Measurements from ENCODE around the gene KIF5A.

KIF5A gene

GRCh38 chr12:57520053-57520818 is 29.6 kb upstream of the KIF5A start, which contains the start of gene DDIT3:
TSS of gene DDIT3 (minus strand) at chr12:57520514. CDS start at chr12:57517406, 3,108 bp downstream.
- DNase-seq = peak; percentile 91

DNA sequence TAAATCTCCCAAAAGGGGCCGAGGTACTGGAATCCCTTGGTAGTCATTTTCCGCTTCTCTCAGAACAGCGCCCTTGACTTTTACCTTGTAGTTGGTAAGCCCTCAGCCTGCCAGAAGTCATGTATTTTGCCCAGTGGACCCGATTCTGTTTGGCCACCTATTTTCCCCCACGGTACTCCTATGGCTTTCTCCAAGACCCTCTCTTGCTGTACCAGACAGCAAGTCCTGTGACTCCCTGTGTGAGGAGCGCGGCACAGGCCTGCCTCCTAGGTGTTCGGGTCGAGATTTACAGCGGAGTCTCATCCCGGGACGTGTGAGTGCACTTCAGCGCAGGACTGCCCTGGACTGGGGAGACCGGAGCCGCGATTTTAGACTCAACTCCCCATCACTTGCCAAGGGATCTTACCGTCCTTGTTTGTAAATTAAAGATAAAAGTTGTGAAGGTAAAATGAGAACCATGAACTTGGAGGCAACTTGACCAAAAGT is 28.3 kb upstream of the KIF5A start:
- peak; percentile 50 for DNase-seq

- DNase-seq = peak; percentile 84
Measured at GRCh38 chr12:57522011-57522886, 27.6 kb upstream of the KIF5A start, which contains the start of gene MBD6. TSS of gene MBD6 (plus strand) at chr12:57522824. CDS start at chr12:57524304, 1,480 bp downstream.

GRCh38 chr12:57522887-57523705 is 26.7 kb upstream of the KIF5A start:
- DNase-seq = no peak

GRCh38 chr12:57523706-57524614 is 25.9 kb upstream of the KIF5A start:
- no peak for DNase-seq

DNA sequence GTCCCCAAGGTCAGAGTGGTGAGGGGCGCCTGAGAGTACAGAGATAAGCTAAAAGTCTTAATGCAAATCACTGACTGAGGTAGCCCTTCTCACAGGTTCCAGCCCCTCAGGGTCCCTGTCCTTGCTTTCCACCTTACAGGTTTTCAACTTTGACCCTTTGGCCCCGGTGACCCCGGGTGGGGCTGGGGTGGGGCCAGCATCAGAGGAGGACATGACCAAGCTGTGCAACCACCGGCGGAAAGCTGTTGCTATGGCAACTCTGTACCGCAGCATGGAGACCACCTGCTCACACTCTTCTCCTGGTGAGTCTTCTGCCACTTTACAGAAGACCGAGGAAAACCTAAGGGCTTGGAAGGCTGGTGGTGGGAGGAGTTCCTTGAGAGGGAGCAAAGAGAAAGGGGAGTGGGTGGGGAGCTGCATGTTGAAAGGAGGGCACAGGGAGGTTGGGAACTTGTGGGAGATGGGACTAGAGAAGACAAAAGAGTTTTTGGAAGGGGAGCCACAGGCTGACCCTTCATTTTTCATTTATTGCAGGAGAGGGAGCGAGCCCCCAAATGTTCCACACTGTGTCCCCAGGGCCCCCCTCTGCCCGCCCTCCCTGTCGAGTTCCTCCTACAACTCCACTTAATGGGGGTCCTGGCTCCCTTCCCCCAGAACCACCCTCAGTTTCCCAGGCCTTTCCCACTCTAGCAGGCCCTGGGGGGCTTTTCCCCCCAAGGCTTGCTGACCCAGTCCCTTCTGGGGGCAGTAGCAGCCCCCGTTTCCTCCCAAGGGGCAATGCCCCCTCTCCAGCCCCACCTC is 24.8 kb upstream of the KIF5A start:
- DNase-seq = no peak

DNA sequence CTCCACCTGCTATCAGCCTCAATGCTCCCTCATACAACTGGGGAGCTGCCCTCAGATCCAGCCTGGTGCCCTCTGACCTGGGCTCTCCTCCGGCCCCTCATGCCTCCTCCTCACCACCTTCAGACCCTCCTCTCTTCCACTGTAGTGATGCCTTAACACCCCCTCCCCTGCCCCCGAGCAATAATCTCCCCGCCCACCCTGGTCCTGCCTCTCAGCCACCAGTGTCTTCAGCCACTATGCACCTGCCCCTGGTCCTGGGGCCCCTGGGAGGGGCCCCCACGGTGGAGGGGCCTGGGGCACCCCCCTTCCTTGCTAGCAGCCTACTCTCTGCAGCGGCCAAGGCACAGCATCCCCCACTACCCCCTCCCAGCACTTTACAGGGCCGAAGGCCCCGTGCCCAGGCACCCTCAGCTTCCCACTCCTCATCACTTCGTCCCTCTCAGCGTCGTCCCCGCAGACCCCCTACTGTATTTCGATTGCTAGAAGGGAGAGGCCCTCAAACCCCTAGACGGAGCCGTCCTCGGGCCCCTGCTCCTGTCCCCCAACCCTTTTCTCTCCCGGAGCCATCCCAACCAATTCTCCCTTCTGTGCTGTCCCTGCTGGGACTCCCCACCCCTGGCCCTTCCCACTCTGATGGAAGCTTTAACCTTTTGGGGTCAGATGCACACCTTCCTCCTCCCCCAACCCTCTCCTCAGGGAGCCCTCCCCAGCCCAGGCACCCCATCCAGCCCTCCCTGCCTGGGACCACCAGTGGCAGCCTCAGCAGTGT is 24.0 kb upstream of the KIF5A start:
- no peak for DNase-seq

GRCh38 chr12:57526477-57527126 is 23.2 kb upstream of the KIF5A start:
- DNase-seq = no peak

DNA sequence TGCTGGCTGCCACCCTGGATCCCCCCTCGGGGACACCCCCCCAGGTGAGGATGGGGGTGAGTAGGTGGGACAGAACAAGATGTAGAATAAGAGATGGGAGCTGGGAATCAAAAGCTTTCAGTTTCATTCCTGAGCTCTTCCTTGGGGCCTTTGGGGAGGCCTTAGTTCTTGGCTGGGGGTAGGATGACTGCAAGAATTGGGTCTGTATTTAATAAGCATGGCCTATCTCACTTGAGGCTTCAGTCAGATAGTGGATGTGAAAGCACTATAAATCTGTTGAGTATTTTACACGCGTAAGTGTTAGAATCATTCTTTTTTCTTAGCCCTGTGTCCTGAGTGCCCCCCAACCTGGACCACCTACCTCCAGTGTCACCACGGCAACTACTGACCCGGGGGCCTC is 22.7 kb upstream of the KIF5A start:
- DNase-seq = no peak

DNA sequence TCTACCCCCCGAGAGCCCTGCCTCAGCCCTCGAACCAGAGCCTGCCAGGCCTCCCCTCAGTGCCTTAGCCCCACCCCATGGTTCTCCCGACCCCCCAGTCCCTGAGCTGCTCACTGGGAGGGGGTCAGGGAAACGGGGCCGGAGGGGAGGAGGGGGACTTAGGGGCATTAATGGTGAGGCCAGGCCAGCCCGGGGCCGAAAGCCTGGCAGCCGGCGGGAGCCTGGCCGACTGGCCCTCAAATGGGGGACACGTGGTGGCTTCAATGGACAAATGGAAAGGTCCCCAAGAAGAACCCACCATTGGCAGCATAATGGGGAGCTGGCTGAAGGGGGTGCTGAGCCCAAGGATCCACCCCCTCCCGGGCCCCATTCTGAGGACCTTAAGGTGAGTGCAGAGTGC is 21.7 kb upstream of the KIF5A start:
- no peak for DNase-seq

- DNase-seq = no peak
Measured at GRCh38 chr12:57528831-57529555, 20.9 kb upstream of the KIF5A start.

GRCh38 chr12:57529831-57530230 is 20.0 kb upstream of the KIF5A start:
- DNase-seq = no peak

GRCh38 chr12:57530396-57531142 is 19.3 kb upstream of the KIF5A start:
- DNase-seq = no peak

GRCh38 chr12:57531836-57532235 is 18.0 kb upstream of the KIF5A start:
- DNase-seq = no peak

- DNase-seq = no peak
Measured at GRCh38 chr12:57533108-57533507, 16.7 kb upstream of the KIF5A start.

DNA sequence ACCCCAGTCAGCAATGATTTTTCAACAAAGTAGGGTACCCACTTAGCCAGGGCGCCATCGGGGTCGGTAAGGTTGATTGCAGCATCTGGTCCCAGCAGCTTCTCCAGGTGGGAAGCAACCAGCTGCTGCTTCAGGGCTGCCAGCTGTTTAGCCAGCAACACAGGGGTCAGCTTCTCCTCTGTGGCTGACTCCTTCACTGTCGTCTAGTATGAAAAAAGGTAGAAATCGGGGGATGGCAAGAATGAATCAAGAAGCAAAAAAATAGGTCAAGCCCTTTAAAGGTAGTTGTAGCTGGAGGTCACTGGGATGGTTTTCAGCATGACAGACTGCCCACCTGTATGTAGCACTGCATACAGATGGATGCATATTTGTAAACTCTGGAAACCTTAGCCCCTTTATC is 15.6 kb upstream of the KIF5A start:
- no peak for DNase-seq

GRCh38 chr12:57534991-57535543 is 14.8 kb upstream of the KIF5A start:
- no peak for DNase-seq

All from NCI-H524 treated with DMSO at 0.1 percent for 48 hours (cell line).